ENCODE data around the gene CCDC92B.
A peak's percentile ranks its signal among the peaks of the same experiment; 100 is the strongest.

CCDC92B gene

DNA sequence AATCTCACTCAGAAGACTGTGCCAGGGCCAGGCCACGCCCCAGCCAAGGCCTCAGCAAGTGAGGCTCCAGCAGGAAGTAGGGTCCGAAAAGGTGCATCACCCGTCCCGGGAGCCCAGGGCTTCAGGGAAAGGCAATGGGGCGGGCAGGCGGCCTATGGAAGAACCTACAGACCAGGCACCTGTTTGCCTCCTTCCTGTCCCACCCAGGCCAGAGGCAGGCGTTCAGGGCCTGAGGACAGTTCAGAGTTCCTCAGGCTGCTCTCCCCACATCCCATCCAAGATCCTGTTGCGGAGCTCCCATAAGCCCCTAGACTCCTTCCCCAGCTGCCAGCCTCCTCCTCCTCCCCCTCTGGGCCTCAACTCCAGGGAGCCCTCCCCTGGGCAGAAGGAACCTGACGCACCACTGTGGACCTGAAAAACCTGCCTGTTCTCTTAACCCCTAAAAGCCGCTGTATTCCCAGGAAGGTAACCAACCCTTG is 40.2 kb downstream of the CCDC92B start:
- peak overlapping the region; percentile 50 to 95 (median 55) for H3K27ac Mint-ChIP-seq
- TF ChIP-seq, protein P1, sequence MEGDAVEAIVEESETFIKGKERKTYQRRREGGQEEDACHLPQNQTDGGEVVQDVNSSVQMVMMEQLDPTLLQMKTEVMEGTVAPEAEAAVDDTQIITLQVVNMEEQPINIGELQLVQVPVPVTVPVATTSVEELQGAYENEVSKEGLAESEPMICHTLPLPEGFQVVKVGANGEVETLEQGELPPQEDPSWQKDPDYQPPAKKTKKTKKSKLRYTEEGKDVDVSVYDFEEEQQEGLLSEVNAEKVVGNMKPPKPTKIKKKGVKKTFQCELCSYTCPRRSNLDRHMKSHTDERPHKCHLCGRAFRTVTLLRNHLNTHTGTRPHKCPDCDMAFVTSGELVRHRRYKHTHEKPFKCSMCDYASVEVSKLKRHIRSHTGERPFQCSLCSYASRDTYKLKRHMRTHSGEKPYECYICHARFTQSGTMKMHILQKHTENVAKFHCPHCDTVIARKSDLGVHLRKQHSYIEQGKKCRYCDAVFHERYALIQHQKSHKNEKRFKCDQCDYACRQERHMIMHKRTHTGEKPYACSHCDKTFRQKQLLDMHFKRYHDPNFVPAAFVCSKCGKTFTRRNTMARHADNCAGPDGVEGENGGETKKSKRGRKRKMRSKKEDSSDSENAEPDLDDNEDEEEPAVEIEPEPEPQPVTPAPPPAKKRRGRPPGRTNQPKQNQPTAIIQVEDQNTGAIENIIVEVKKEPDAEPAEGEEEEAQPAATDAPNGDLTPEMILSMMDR (IDR thresholded peaks at IDR 0.05; ENCODE audit: unreplicated experiment in 3 of 3) = no peak
- H3K36me3 Mint-ChIP-seq (ENCODE audit: low read depth) = no peaks in the 10 kb centered on the region
- H3K4me1 Mint-ChIP-seq = peaks cover 40% of the 10 kb centered on the region
- no peaks in the 10 kb centered on the region for H3K9me3 Mint-ChIP-seq
- peak overlapping the region; percentile 90 to 95 (median 93) for H3K4me3 Mint-ChIP-seq
- H3K27me3 Mint-ChIP-seq (ENCODE audit: low read depth) = no peaks in the 10 kb centered on the region

DNA sequence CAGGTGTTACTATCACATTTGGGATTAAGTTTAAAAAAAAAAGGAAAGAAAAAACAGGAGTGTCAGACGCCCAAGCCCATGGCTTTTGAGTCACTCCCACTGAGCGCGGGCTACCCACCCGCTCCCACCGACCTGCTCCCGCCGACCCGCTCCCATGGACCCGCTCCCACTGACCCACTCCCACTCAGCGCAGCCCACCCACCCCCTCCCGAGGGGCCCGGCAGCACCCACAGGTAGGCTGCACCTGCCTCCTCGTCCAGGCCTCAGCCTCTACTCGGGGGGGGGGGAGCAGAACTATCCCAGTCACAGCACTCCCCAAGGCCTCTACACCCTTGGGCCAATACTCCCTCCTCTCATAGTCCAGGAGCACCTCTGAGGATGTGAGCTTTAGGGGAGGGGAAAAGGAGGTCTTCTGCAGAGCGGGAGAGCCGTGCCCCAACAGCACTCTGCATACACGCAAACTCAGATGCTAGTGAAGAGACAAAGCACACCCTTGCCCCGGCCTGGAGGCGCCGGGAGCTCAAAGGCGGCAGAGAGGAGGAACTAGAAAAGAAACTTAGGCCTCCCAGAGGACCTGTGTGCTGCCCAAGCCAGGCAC is 40.8 kb downstream of the CCDC92B start:
- H3K36me3 Mint-ChIP-seq (ENCODE audit: low read depth) = no peaks in the 10 kb centered on the region
- H3K4me1 Mint-ChIP-seq = peaks cover 38% of the 10 kb centered on the region
- H3K27me3 Mint-ChIP-seq (ENCODE audit: low read depth) = no peaks in the 10 kb centered on the region
- TF ChIP-seq, protein P1 (IDR thresholded peaks at IDR 0.05; ENCODE audit: unreplicated experiment in 3 of 3) = no peak
- no peak overlapping the region for H3K27ac Mint-ChIP-seq
- H3K4me3 Mint-ChIP-seq = peak overlapping the region; percentile 58 to 95 (median 93)
- H3K9me3 Mint-ChIP-seq = no peaks in the 10 kb centered on the region

DNA sequence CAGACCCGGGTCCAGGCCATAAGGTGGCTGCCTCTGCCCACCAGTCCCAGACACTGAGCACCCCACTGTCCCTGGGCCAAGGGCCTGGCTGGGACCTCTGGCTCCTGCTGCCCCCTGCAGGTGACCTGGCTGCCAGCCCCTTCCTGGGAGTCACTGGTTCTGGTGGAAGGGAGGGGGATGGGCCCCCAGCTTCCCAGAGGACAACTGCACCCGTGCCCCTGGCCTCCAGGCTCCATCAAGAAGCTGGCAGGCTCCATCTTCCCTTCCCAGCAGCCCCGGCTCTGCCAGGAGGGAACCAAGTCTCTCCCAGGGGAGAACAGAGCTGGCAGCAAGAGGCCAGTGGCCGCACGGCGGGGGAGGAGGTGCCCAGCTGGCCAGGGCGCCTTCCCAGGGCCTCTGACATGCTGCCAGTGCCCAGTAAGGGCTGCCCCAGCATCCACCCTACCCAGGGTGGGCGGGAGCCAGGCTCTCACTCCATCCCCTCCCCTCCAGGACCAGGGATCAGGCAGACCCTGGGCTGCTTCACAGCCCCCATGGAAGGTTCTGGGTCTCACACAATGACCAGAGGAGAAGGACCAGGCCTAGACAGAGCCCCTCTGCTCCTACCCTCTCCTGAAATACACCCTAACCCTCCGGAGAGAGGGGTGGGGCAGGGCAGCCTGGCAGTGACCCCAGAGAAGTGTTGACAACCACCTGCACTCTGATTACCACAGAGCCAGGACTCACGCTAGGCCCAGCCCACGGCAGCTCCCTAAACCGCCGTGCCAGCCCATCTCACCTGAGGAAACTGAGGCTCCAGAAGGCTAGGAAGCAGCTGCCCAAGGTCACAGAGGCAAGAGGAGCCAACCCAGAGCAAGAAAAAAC is 41.5 kb downstream of the CCDC92B start:
- Mint-ChIP-seq H3K4me1 (peaks cover 36% of the 10 kb centered on the region), H3K36me3 (ENCODE audit: low read depth) (no peaks in the 10 kb centered on the region), H3K27me3 (ENCODE audit: low read depth) (no peaks in the 10 kb centered on the region), H3K4me3 (peak overlapping the region; percentile 58 to 73 (median 68)), H3K9me3 (no peaks in the 10 kb centered on the region), H3K27ac (no peak overlapping the region)
- TF ChIP-seq, protein P1 (IDR thresholded peaks at IDR 0.05; ENCODE audit: unreplicated experiment in 3 of 3) = peak in 1 of 3 experiments; percentile 31

DNA sequence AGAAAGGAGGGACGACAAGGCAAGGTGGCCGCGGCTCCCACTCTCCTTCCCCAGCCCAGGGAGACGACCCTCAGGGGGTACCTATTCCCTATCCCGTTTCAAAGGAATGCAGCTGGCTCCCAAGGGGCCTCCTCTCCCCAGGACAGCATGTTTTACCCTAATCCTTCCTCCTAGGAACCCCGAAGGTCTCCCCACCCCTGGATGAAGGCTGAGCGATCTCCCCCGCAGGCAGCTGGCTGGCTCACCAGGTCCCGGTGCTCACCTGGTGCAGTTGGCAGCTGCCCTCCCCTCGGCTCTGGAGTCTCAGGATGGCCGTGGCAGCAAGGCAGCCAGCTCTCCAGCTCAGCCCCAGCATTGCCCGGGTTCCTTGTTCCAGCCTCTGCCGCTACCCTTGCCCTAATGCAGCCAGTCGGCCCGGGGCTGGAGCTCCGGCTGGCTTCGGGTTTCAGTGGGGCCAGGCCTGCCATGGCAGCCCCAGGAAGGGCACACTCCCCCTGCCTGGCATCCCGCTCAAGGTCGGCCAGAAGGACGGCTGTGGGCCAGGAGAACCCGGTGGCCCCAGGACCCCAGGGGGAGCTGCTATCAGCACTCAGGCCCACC is 42.4 kb downstream of the CCDC92B start:
- peaks cover 4% of the 10 kb centered on the region for H3K36me3 Mint-ChIP-seq (ENCODE audit: low read depth)
- no peaks in the 10 kb centered on the region for H3K27me3 Mint-ChIP-seq (ENCODE audit: low read depth)
- H3K27ac Mint-ChIP-seq = no peak overlapping the region
- H3K4me3 Mint-ChIP-seq = peak overlapping the region in 1 of 3 experiments; percentile 2
- TF ChIP-seq, protein P1 (IDR thresholded peaks at IDR 0.05; ENCODE audit: unreplicated experiment in 3 of 3) = no peak
- no peaks in the 10 kb centered on the region for H3K9me3 Mint-ChIP-seq
- H3K4me1 Mint-ChIP-seq = peaks cover 28% of the 10 kb centered on the region

DNA sequence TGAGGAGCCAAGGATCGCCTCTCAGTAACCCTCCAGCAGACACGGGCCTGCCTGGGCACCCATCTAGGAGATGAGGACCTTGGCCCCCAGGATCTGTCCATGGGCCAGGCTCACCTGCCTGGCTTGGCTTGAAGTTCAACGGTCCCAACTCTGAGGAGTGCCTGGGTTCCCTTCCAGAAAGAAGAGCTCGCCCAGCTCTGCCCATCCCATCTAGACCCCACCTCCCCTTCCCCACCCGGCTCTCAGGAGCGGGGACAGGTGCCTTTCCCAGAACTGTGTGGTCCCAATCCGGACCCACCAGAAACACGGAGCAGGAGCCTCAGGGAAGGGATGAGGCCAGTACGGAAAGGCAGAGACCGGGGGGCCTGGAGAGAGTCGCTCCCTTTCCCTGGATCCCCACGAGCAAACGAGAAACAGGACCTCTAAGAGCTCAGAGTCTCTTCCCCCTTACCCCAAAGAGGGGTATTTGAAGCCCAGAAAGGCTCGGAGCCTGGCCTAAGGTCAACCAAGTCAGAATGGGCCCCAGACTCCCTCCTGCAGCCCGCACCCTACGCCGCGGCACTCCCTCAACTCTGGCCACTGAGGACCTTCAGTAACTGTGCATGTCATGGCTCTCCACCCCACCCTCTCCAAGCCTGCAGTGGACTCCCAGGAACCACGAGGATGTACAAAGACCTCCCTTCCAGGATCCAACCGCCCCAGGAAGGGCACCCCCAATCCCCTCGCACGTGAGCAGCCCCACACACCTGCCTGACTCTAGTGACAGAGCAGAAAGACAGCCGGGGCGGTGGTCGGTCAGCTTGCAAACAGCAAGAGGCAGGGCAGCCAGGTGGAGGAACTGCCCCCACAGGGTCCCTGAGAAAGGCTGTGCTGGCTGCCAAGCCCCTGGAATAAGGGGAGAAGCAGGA is 43.3 kb downstream of the CCDC92B start:
- Mint-ChIP-seq H3K4me3 (peak overlapping the region in 2 of 3 experiments; percentile 2 to 34), H3K27me3 (ENCODE audit: low read depth) (no peaks in the 10 kb centered on the region), H3K27ac (no peak overlapping the region), H3K9me3 (no peaks in the 10 kb centered on the region), H3K36me3 (ENCODE audit: low read depth) (peaks cover 4% of the 10 kb centered on the region), H3K4me1 (peaks cover 27% of the 10 kb centered on the region)
- TF ChIP-seq, protein P1 (IDR thresholded peaks at IDR 0.05; ENCODE audit: unreplicated experiment in 3 of 3) = no peak

Data from nephron (organoid).